Measurements from ENCODE around the gene WDR35.

WDR35 gene

DNA sequence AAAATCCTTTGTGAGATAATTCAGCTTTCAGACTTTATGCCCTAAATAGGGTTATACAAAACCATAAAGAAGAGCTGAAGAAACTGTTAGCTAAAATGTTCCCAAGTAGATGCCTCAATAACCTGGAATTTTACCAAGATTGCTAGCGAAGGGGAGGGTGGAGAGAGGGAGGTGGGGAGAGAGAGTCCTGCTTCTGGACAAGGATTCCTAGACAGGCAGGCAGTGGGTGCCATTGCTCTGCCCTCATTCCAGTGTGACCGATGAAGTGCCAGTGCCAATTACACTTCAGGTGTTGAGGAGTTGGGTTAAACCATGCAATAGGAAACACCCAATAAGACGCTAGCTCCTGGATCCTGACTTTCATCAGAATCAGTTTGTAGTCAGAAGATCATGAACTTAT is 43.4 kb upstream of the WDR35 start:
- Mint-ChIP-seq H3K4me3 (no peak overlapping the region), H3K4me1 (no peaks in the 10 kb centered on the region), H3K27ac (no peak overlapping the region), H3K9me3 (peaks cover 28% of the 10 kb centered on the region), H3K36me3 (ENCODE audit: low read depth) (peaks cover 96% of the 10 kb centered on the region), H3K27me3 (ENCODE audit: low read depth) (no peaks in the 10 kb centered on the region)
- TF ChIP-seq, protein P1, sequence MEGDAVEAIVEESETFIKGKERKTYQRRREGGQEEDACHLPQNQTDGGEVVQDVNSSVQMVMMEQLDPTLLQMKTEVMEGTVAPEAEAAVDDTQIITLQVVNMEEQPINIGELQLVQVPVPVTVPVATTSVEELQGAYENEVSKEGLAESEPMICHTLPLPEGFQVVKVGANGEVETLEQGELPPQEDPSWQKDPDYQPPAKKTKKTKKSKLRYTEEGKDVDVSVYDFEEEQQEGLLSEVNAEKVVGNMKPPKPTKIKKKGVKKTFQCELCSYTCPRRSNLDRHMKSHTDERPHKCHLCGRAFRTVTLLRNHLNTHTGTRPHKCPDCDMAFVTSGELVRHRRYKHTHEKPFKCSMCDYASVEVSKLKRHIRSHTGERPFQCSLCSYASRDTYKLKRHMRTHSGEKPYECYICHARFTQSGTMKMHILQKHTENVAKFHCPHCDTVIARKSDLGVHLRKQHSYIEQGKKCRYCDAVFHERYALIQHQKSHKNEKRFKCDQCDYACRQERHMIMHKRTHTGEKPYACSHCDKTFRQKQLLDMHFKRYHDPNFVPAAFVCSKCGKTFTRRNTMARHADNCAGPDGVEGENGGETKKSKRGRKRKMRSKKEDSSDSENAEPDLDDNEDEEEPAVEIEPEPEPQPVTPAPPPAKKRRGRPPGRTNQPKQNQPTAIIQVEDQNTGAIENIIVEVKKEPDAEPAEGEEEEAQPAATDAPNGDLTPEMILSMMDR (IDR thresholded peaks at IDR 0.05; ENCODE audit: unreplicated experiment in 3 of 3): no peak

DNA sequence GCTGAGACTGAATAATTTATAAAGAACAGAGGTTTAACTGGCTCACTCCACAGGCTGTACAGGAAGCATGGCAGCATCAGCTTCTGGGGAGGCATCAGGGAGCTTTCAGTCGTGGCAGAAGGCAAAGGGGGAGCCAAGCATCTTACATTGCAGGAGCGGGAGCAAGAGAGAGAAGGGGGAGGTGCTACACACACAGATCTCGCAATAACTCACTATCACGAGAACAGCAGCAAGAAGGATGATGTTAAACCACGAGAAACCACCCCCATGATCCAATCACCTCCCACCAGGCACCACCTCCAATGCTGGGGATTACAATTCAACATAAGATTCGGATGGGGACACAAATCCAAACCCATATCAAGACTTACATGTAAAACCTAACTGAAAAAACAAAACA is 40.3 kb upstream of the WDR35 start:
- H3K9me3 Mint-ChIP-seq: peaks cover 37% of the 10 kb centered on the region
- no peaks in the 10 kb centered on the region for H3K27me3 Mint-ChIP-seq (ENCODE audit: low read depth)
- H3K4me1 Mint-ChIP-seq: no peaks in the 10 kb centered on the region
- H3K27ac Mint-ChIP-seq: no peak overlapping the region
- H3K4me3 Mint-ChIP-seq: no peak overlapping the region
- peaks cover 84% of the 10 kb centered on the region for H3K36me3 Mint-ChIP-seq (ENCODE audit: low read depth)
- TF ChIP-seq, protein P1 (IDR thresholded peaks at IDR 0.05; ENCODE audit: unreplicated experiment in 3 of 3): no peak

DNA sequence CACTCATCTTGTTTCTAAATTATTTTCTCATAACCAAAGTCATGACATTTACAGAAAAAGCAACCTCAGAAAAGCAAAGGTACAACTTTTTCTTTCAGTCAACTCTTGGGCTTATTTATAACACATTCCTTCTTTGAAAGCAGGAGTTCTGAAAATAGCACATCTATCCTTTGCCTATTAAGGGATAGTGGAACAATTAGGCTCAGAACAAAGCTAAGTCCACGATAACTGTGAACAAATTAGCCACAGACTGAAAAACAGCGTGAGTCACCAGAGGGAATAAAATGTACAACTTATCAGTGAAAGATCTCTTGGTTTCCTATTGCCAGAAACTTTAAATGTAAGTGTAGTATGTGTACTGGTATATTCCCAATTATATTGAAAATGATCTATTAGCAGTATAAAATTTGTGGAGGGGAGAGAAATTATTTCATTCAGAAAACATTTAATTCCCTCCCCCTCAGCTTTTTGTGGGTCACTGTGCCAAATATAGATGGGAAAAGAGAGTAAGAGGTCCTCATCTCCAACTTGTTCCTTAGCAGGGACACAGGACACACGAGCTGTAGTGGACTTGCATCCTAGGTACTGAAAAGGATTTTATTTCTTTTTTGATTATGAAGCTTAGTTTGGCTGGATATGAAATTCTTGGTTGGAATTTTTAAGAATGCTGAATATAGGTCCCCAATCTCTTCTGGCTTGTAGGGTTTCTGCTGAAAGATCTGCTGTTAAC is 38.0 kb upstream of the WDR35 start:
- H3K27ac Mint-ChIP-seq: no peak overlapping the region
- H3K4me1 Mint-ChIP-seq: no peaks in the 10 kb centered on the region
- no peak overlapping the region for H3K4me3 Mint-ChIP-seq
- peaks cover 75% of the 10 kb centered on the region for H3K36me3 Mint-ChIP-seq (ENCODE audit: low read depth)
- TF ChIP-seq, protein P1 (IDR thresholded peaks at IDR 0.05; ENCODE audit: unreplicated experiment in 3 of 3): no peak
- H3K9me3 Mint-ChIP-seq: peaks cover 44% of the 10 kb centered on the region
- H3K27me3 Mint-ChIP-seq (ENCODE audit: low read depth): no peaks in the 10 kb centered on the region

DNA sequence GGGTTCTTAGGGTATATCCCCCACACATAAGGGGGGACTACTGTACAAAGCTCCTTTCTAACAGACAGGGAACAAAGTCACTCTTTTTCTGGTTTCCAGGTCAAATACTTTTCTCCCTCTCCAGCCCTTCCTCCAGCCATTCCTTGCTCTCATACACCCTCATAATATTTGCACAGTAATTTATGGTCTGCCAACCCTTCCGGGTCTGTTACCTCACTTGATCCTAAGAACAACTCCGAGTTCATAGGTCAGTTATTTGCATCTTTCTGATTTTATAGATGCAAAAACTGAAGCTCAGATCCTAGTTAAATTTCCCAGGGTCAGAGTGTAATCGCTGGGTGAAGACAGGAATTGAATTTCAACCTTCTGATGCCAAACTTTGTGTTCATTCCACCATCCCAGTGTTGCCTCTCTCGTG is 37.4 kb upstream of the WDR35 start:
- peaks cover 74% of the 10 kb centered on the region for H3K36me3 Mint-ChIP-seq (ENCODE audit: low read depth)
- TF ChIP-seq, protein P1 (IDR thresholded peaks at IDR 0.05; ENCODE audit: unreplicated experiment in 3 of 3): no peak
- H3K9me3 Mint-ChIP-seq: peaks cover 47% of the 10 kb centered on the region
- no peak overlapping the region for H3K27ac Mint-ChIP-seq
- no peaks in the 10 kb centered on the region for H3K4me1 Mint-ChIP-seq
- no peaks in the 10 kb centered on the region for H3K27me3 Mint-ChIP-seq (ENCODE audit: low read depth)
- no peak overlapping the region for H3K4me3 Mint-ChIP-seq

DNA sequence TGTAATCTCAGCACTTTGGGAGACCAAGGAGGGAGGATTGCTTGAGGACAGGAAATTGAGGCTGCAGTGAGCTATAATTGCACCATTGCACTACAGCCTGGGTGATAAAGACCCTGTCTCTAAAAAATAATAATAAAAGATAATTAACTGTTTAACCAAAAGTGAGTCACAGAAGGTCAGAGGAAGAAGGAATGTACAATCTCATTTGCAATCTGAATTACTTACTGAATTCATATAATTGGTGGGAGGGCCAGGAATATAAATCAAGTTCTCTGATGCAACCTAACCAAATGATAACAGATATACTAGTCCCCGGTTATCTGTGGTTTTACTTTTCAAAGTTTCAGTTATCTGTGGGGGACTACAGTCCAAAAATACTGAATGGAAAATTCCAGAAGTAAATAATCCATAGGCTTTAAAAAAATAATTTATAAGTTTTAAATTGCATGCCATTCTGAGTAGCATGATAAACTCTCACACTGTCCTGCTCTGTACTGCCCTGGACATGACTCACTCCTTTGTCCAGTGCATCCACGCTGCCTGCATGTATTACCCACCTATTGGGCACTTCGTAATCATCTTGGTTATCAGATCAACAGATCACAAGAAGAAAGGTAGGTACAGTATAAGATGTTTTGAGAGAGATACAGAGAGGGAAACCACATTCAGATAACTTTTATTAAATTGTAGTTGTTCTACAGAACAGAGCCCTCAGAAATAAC is 35.3 kb upstream of the WDR35 start:
- H3K27ac Mint-ChIP-seq: no peak overlapping the region
- H3K36me3 Mint-ChIP-seq (ENCODE audit: low read depth): peaks cover 69% of the 10 kb centered on the region
- H3K4me1 Mint-ChIP-seq: no peaks in the 10 kb centered on the region
- no peak overlapping the region for H3K4me3 Mint-ChIP-seq
- peaks cover 54% of the 10 kb centered on the region for H3K9me3 Mint-ChIP-seq
- TF ChIP-seq, protein P1 (IDR thresholded peaks at IDR 0.05; ENCODE audit: unreplicated experiment in 3 of 3): no peak
- no peaks in the 10 kb centered on the region for H3K27me3 Mint-ChIP-seq (ENCODE audit: low read depth)

Data from nephron (organoid).